HepG2 (cell line): ENCODE data around the gene IL1RAPL1. TPM values are rescaled to one million over a fixed set of nuclear protein-coding genes. Genes with fewer than 3 reads are reported as not detected.

ENCODE experiments used
- ATAC-seq: fragments of 200-7000 bp; cut with Tn5 transposase; 3 replicates; pipeline ENCODE4 v1.9.1; 2020; ENCODE audit warnings: mild to moderate bottlenecking, moderate library complexity
- BruUV-seq: library from RNA; stranded (reverse); fragments of 400-500 nt; replicated peaks from 2 replicates; lab custom pipeline; 2021; lab: Mats Ljungman, UMichigan
- CTCF ChIA-PET: fragments of 300-600 bp; formaldehyde crosslinking; extraction: SDS; loops from one replicate; lab custom pipeline; 2021; ENCODE audit warnings: low total read pairs, inconsistent platforms, low intra/inter-chr PET ratio; lab: Yijun Ruan, JAX
- POLR2A ChIA-PET: fragments of 350-600 bp; sonication (Branson Sonifier 250); formaldehyde crosslinking; loops from one replicate; lab custom pipeline; 2020; ENCODE audit warnings: antibody characterized with exemption, inconsistent platforms; lab: Yijun Ruan, JAX
- DNase-seq: peaks from one replicate; pipeline ENCODE4 v3.0.0-alpha.2; 2015; ENCODE audit warnings: low spot score
- FAIRE-seq: peaks from 3 replicates; lab custom pipeline; 2011; peaks lifted over from hg19 to GRCh38; lab: Jason Lieb, UNC
- H2AFZ ChIP-seq: one replicate; pipeline ENCODE4 v1.6.1; 2011; ENCODE audit warnings: low read length, inconsistent platforms
- H3K27ac ChIP-seq: fragments of 300-600 bp; 3 replicates; pipeline ENCODE4 v1.8.0; 2011; ENCODE audit warnings: mixed run types, mild to moderate bottlenecking, mixed read lengths, low read length, inconsistent platforms; ENCODE audit not compliant: insufficient read depth; ENCODE audit errors: extremely low read length
- H3K27me3 ChIP-seq, 2 experiments: fragments of 200-600 bp in 1 of 2; 2 replicates in 1 of 2; 3 replicates in 1 of 2; pipeline versions ENCODE4 v1.6.0 to v1.8.0; 2011; ENCODE audit warnings: low read length in 2 of 2, mild to moderate bottlenecking in 2 of 2, moderate library complexity in 2 of 2, inconsistent platforms in 1 of 2; ENCODE audit not compliant: insufficient read depth in 2 of 2, control insufficient read depth in 1 of 2
- H3K36me3 ChIP-seq, 2 experiments: fragments of 200-600 bp in 1 of 2; replicated peaks in 1 of 2; 2 replicates in 1 of 2; 3 replicates in 1 of 2; pipeline versions ENCODE4 v1.5.1 to v1.8.0; 2011; ENCODE audit warnings: low read length in 2 of 2, inconsistent platforms in 1 of 2; ENCODE audit not compliant: insufficient read depth in 2 of 2, control insufficient read depth in 1 of 2
- H3K4me1 ChIP-seq: 2 replicates; pipeline ENCODE4 v1.5.1; 2012; ENCODE audit warnings: low read length, inconsistent platforms; ENCODE audit not compliant: insufficient read depth
- H3K4me2 ChIP-seq: 2 replicates; pipeline ENCODE4 v1.6.0; 2011; ENCODE audit warnings: low read depth, low read length, inconsistent platforms
- H3K4me3 ChIP-seq, 3 experiments: fragments of 200-600 bp in 1 of 3; sonication (generic), shearing (Covaris generic) in 1 of 3; replicated peaks in 1 of 3; 2 replicates each; pipeline ENCODE4 v1.5.1; 2011 to 2016; ENCODE audit warnings: low read length in 3 of 3, inconsistent platforms in 2 of 3, low read depth in 2 of 3, mild to moderate bottlenecking in 2 of 3, control low read depth in 1 of 3, mixed read lengths in 1 of 3; ENCODE audit not compliant: insufficient read depth in 1 of 3
- H3K79me2 ChIP-seq: one replicate; pipeline ENCODE4 v1.6.1; 2011; ENCODE audit warnings: low read length, inconsistent platforms; ENCODE audit not compliant: insufficient read depth
- H3K9ac ChIP-seq: 2 replicates; pipeline ENCODE4 v1.6.0; 2011; ENCODE audit warnings: mild to moderate bottlenecking, low read depth, low read length, inconsistent platforms; ENCODE audit not compliant: insufficient read depth
- H3K9me3 ChIP-seq: 2 replicates; pipeline ENCODE4 v1.5.1; 2012; ENCODE audit warnings: mild to moderate bottlenecking, low read length
- H4K20me1 ChIP-seq: 2 replicates; pipeline ENCODE4 v1.6.0; 2011; ENCODE audit warnings: inconsistent platforms, mild to moderate bottlenecking, low read length, moderate library complexity; ENCODE audit not compliant: insufficient read depth
- ATF1 ChIP-seq: IDR thresholded peaks from 2 replicates; pipeline ENCODE4 v1.6.1; 2016; ENCODE audit warnings: mild to moderate bottlenecking, control low read depth
- ATM ChIP-seq: fragments of 450-650 bp; IDR thresholded peaks from 2 replicates; pipeline ENCODE4 v1.7.1; 2017; ENCODE audit warnings: mild to moderate bottlenecking, borderline replicate concordance
- BCL6 ChIP-seq: IDR thresholded peaks from 2 replicates; pipeline ENCODE4 v1.6.1; 2016; ENCODE audit warnings: missing genetic modification reagents, missing compliant biosample characterization
- ETV5 ChIP-seq: IDR thresholded peaks from 2 replicates; pipeline ENCODE4 v1.6.1; 2018; ENCODE audit warnings: missing biosample characterization, missing genetic modification reagents, inconsistent platforms, borderline replicate concordance
- IKZF4 ChIP-seq: sonication (generic); formaldehyde crosslinking; IDR thresholded peaks from 2 replicates; pipeline ENCODE4 v1.5.1; 2020; ENCODE audit warnings: borderline replicate concordance, mild to moderate bottlenecking, low read depth, missing genetic modification reagents; ENCODE audit errors: not compliant biosample characterization
- RBM22 ChIP-seq: fragments of 200-400 bp; formaldehyde crosslinking; optimal IDR thresholded peaks from 2 replicates; pipeline ENCODE3; 2017; ENCODE audit warnings: mild to moderate bottlenecking, low read length, moderate library complexity
- RXRB ChIP-seq: IDR thresholded peaks from 2 replicates; pipeline ENCODE4 v1.6.1; 2016; ENCODE audit warnings: borderline replicate concordance, missing genetic modification reagents, missing compliant biosample characterization
- STAG1 ChIP-seq: sonication (generic); formaldehyde crosslinking; IDR thresholded peaks from 2 replicates; pipeline ENCODE4 v1.4.0; 2020; ENCODE audit warnings: missing genetic modification reagents
- U2AF1 ChIP-seq: fragments of 200-400 bp; formaldehyde crosslinking; optimal IDR thresholded peaks from 2 replicates; pipeline ENCODE3; 2017; ENCODE audit warnings: mild to moderate bottlenecking, low read depth, low read length
- ZFP90 ChIP-seq: sonication (generic); formaldehyde crosslinking; IDR thresholded peaks from 2 replicates; pipeline ENCODE4 v1.8.0; 2022; ENCODE audit warnings: missing genetic modification reagents, mild to moderate bottlenecking, inconsistent platforms, borderline replicate concordance
- ZNF33B ChIP-seq: sonication (generic); formaldehyde crosslinking; IDR thresholded peaks from 2 replicates; pipeline ENCODE4 v1.5.1; 2020; ENCODE audit warnings: mild to moderate bottlenecking, missing genetic modification reagents
- ZNF563 ChIP-seq: sonication (generic); formaldehyde crosslinking; IDR thresholded peaks from 2 replicates; pipeline ENCODE4 v1.8.0; 2022; ENCODE audit warnings: mild to moderate bottlenecking, moderate library complexity, missing genetic modification reagents
- ZNF780A ChIP-seq: sonication (generic); formaldehyde crosslinking; IDR thresholded peaks from 2 replicates; pipeline ENCODE4 v1.8.0; 2022; ENCODE audit warnings: mild to moderate bottlenecking, missing genetic modification reagents, moderate library complexity
- WGBS: methylation state at CpG from one replicate; pipeline ENCODE4 v1.1.6; 2017; ENCODE audit warnings: low lambda C conversion rate; 5-methylcytosine and 5-hydroxymethylcytosine counted together
- in situ Hi-C: cut with HindIII; loops from 2 replicates; pipeline ENCODE4 v1.10.0; 2017; ENCODE audit warnings: low pct_unique_long_range_greater_than_20kb; ENCODE audit not compliant: extremely low pct_ligation_motif_present
- intact Hi-C: fragments of 100-400 bp; cut with micrococcal nuclease; formaldehyde crosslinking; loops from one replicate; pipeline ENCODE4 v1.10.0; 2022; ENCODE audit not compliant: unreplicated experiment
- polyA plus RNA-seq, 8 experiments: library from polyadenylated mRNA; depleted of rRNA in 3 of 8; stranded (reverse) in 7 of 8; unstranded in 1 of 8; fragments of >200 nt; fragmentation: Illumina TruSeq in 4 of 8; extraction: Trizol in 4 of 8; gene quantifications; 2 replicates each; pipeline versions ENCODE4 v1.2.1 to v1.2.3, GENCODE V29; 2011 to 2016; ENCODE audit warnings: low read depth in 4 of 8, missing spikeins in 1 of 8, mixed read lengths in 1 of 8; ENCODE audit not compliant: insufficient read depth in 1 of 8
- total RNA-seq, 5 experiments: library from RNA; depleted of rRNA; stranded (reverse); fragments of >200 nt; fragmentation: Illumina TruSeq; extraction: Trizol; gene quantifications; 2 replicates each; pipeline ENCODE4 v1.2.3, GENCODE V29; 2016; ENCODE audit warnings: low read depth in 1 of 5
- TF ChIP-seq, protein P1 (sequence below): sonication (generic); formaldehyde crosslinking; IDR thresholded peaks from 2 replicates; pipeline ENCODE4 v1.4.0; 2020; ENCODE audit warnings: mild to moderate bottlenecking, missing genetic modification reagents
- TF ChIP-seq, protein P2 (sequence below): sonication (generic); formaldehyde crosslinking; IDR thresholded peaks from 2 replicates; pipeline ENCODE4 v1.4.0; 2020; ENCODE audit warnings: mild to moderate bottlenecking, missing genetic modification reagents
- TF ChIP-seq, protein P3 (sequence below): sonication (generic); formaldehyde crosslinking; IDR thresholded peaks from 2 replicates; pipeline ENCODE4 v1.4.0; 2020; ENCODE audit warnings: missing genetic modification reagents
- TF ChIP-seq, protein P4 (sequence below): sonication (generic); formaldehyde crosslinking; IDR thresholded peaks from 2 replicates; pipeline ENCODE4 v1.5.1; 2020; ENCODE audit warnings: mild to moderate bottlenecking, missing genetic modification reagents

IL1RAPL1 gene
- total and polyA plus RNA-seq, 2 of the 13 experiments (the other 11 are each of a cell fraction or from before 2014, with no cell fraction given): 0.04 TPM; not detected in 1

DNA sequence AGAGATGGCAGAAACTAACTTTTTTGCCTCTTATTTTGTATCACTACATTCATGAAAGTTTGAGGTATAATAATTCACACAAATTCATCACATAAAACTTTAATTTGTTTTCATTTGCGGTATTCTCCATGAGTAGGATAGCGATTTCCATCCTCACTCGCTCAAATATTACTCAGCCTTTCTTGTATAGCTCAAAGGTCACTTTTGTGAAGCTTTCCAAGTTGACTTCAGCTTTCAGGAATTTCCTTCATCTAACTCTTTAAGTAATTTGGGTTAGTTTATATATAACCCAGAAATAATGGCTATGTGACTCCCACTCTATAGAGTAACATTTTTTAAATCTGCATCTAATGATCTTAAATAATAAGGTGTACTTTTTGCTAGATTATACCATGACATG, 314.4 kb downstream of the IL1RAPL1 start:
- H4K20me1 ChIP-seq: no peaks in the 10 kb centered on the region
- no TSS peak for BruUV-seq
- no peaks in the 10 kb centered on the region for H3K9me3 ChIP-seq
- no peak for ATAC-seq
- TF ChIP-seq, protein P1, sequence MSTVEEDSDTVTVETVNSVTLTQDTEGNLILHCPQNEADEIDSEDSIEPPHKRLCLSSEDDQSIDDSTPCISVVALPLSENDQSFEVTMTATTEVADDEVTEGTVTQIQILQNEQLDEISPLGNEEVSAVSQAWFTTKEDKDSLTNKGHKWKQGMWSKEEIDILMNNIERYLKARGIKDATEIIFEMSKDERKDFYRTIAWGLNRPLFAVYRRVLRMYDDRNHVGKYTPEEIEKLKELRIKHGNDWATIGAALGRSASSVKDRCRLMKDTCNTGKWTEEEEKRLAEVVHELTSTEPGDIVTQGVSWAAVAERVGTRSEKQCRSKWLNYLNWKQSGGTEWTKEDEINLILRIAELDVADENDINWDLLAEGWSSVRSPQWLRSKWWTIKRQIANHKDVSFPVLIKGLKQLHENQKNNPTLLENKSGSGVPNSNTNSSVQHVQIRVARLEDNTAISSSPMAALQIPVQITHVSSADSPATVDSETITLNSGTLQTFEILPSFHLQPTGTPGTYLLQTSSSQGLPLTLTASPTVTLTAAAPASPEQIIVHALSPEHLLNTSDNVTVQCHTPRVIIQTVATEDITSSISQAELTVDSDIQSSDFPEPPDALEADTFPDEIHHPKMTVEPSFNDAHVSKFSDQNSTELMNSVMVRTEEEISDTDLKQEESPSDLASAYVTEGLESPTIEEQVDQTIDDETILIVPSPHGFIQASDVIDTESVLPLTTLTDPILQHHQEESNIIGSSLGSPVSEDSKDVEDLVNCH (CRISPR knock-in tag): no peak
- TF ChIP-seq ATM (no peak), BCL6 (no peak), ETV5 (CRISPR knock-in tag) (no peak), ZNF780A (CRISPR knock-in tag) (no peak), ZNF33B (CRISPR knock-in tag) (no peak), U2AF1 (no peak), ZFP90 (CRISPR knock-in tag) (no peak), RBM22 (no peak), ZNF563 (CRISPR knock-in tag) (no peak), ATF1 (CRISPR knock-in tag) (no peak), IKZF4 (CRISPR knock-in tag) (no peak), RXRB (CRISPR knock-in tag) (no peak), STAG1 (no peak)
- TF ChIP-seq, protein P2, sequence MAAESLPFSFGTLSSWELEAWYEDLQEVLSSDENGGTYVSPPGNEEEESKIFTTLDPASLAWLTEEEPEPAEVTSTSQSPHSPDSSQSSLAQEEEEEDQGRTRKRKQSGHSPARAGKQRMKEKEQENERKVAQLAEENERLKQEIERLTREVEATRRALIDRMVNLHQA (CRISPR knock-in tag): no peak
- TF ChIP-seq, protein P3, sequence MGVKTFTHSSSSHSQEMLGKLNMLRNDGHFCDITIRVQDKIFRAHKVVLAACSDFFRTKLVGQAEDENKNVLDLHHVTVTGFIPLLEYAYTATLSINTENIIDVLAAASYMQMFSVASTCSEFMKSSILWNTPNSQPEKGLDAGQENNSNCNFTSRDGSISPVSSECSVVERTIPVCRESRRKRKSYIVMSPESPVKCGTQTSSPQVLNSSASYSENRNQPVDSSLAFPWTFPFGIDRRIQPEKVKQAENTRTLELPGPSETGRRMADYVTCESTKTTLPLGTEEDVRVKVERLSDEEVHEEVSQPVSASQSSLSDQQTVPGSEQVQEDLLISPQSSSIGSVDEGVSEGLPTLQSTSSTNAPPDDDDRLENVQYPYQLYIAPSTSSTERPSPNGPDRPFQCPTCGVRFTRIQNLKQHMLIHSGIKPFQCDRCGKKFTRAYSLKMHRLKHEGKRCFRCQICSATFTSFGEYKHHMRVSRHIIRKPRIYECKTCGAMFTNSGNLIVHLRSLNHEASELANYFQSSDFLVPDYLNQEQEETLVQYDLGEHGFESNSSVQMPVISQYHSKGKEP (CRISPR knock-in tag): no peak
- TF ChIP-seq, protein P4, sequence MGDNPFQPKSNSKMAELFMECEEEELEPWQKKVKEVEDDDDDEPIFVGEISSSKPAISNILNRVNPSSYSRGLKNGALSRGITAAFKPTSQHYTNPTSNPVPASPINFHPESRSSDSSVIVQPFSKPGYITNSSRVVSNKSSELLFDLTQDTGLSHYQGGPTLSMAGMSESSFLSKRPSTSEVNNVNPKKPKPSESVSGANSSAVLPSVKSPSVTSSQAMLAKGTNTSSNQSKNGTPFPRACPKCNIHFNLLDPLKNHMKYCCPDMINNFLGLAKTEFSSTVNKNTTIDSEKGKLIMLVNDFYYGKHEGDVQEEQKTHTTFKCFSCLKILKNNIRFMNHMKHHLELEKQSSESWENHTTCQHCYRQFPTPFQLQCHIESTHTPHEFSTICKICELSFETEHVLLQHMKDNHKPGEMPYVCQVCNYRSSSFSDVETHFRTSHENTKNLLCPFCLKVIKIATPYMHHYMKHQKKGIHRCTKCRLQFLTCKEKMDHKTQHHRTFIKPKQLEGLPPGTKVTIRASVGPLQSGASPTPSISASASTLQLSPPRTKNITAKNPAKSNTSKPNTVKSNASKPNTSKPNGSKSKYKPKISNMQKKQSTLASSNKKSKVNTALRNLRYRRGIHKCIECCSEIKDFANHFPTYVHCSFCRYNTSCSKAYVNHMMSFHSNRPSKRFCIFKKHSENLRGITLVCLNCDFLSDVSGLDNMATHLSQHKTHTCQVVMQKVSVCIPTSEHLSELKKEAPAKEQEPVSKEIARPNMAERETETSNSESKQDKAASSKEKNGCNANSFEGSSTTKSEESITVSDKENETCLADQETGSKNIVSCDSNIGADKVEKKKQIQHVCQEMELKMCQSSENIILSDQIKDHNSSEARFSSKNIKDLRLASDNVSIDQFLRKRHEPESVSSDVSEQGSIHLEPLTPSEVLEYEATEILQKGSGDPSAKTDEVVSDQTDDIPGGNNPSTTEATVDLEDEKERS: no peak
- no peak for FAIRE-seq
- no peaks in the 10 kb centered on the region for H3K4me1 ChIP-seq
- no peaks in the 10 kb centered on the region for H3K79me2 ChIP-seq
- no peaks in the 10 kb centered on the region for H3K36me3 ChIP-seq
- ChIA-PET POLR2A (no interaction called here), CTCF (no interaction called here)
- DNase-seq: no peak
- intact Hi-C loops: no loop called here
- WGBS: 0% methylated on average over 3 of the region's 3 CpGs
- H3K27me3 ChIP-seq: no peaks in the 10 kb centered on the region
- H2AFZ ChIP-seq: no peak overlapping the region
- no peak overlapping the region for H3K27ac ChIP-seq
- in situ Hi-C loops: no loop called here
- H3K4me3 ChIP-seq: no peak overlapping the region
- H3K4me2 ChIP-seq: no peak overlapping the region
- H3K9ac ChIP-seq: no peak overlapping the region
